Measurements from ENCODE around the gene YIF1B. TPM values are rescaled to one million over a fixed set of nuclear protein-coding genes. Genes with fewer than 3 reads are reported as not detected.

The YIF1B gene
- total RNA-seq, 1 experiment from 2014 or later, result 114 TPM

- peak; percentile 95 for DNase-seq (ENCODE audit: low spot score)
- in situ Hi-C loops (cut with HindIII; ENCODE audit: low sequenced_read_pairs), result no loop called here
Observed at GRCh38 chr19:38336638-38337359, 21.1 kb upstream of the YIF1B start.

GRCh38 chr19:38335949-38336637, 20.3 kb upstream of the YIF1B start:
- DNase-seq (ENCODE audit: low spot score), result peak; percentile 94
- in situ Hi-C loops (cut with HindIII; ENCODE audit: low sequenced_read_pairs), result no loop called here

- no peak for DNase-seq (ENCODE audit: low spot score)
- in situ Hi-C loops (cut with HindIII; ENCODE audit: low sequenced_read_pairs), result no loop called here
Observed at GRCh38 chr19:38333245-38333644, 17.5 kb upstream of the YIF1B start.

GRCh38 chr19:38331728-38332127, 16.0 kb upstream of the YIF1B start:
- in situ Hi-C loops (cut with HindIII; ENCODE audit: low sequenced_read_pairs), result no loop called here
- no peak for DNase-seq (ENCODE audit: low spot score)

- DNase-seq (ENCODE audit: low spot score), result no peak
- in situ Hi-C loops (cut with HindIII; ENCODE audit: low sequenced_read_pairs), result no loop called here
Observed at GRCh38 chr19:38329651-38330050, 13.9 kb upstream of the YIF1B start.

GRCh38 chr19:38326591-38326990, 10.8 kb upstream of the YIF1B start:
- in situ Hi-C loops (cut with HindIII; ENCODE audit: low sequenced_read_pairs), result no loop called here
- no peak for DNase-seq (ENCODE audit: low spot score)

- DNase-seq (ENCODE audit: low spot score), result no peak
- in situ Hi-C loops (cut with HindIII; ENCODE audit: low sequenced_read_pairs), result no loop called here
Observed at GRCh38 chr19:38324431-38324830, 8.7 kb upstream of the YIF1B start.

GRCh38 chr19:38323291-38323690, 7.5 kb upstream of the YIF1B start:
- DNase-seq (ENCODE audit: low spot score), result no peak
- in situ Hi-C loops (cut with HindIII; ENCODE audit: low sequenced_read_pairs), result no loop called here

- in situ Hi-C loops (cut with HindIII; ENCODE audit: low sequenced_read_pairs), result no loop called here
- no peak for DNase-seq (ENCODE audit: low spot score)
Observed at GRCh38 chr19:38321646-38322196, 6.0 kb upstream of the YIF1B start.

- no peak for DNase-seq (ENCODE audit: low spot score)
- in situ Hi-C loops (cut with HindIII; ENCODE audit: low sequenced_read_pairs), result no loop called here
Observed at GRCh38 chr19:38320969-38321339, 5.2 kb upstream of the YIF1B start.

GRCh38 chr19:38319421-38320258, 3.9 kb upstream of the YIF1B start, which contains the start of gene KCNK6:
Gene KCNK6 (plus strand): TSS chr19:38319845. CDS start chr19:38319951, 106 bp downstream.
- no peak for DNase-seq (ENCODE audit: low spot score)
- in situ Hi-C loops (cut with HindIII; ENCODE audit: low sequenced_read_pairs), result no loop called here

GRCh38 chr19:38318660-38319059, 2.9 kb upstream of the YIF1B start:
- in situ Hi-C loops (cut with HindIII; ENCODE audit: low sequenced_read_pairs), result no loop called here
- DNase-seq (ENCODE audit: low spot score), result no peak

GRCh38 chr19:38317104-38317612, 1.4 kb upstream of the YIF1B start:
- no peak for DNase-seq (ENCODE audit: low spot score)
- in situ Hi-C loops (cut with HindIII; ENCODE audit: low sequenced_read_pairs), result no loop called here

GRCh38 chr19:38316477-38317067, 825 bp upstream of the YIF1B start:
- in situ Hi-C loops (cut with HindIII; ENCODE audit: low sequenced_read_pairs), result no loop called here
- DNase-seq (ENCODE audit: low spot score), result no peak

GRCh38 chr19:38310986-38311385, 4.8 kb downstream of the YIF1B start:
- in situ Hi-C loops (cut with HindIII; ENCODE audit: low sequenced_read_pairs), result no loop called here
- no peak for DNase-seq (ENCODE audit: low spot score)

GRCh38 chr19:38310279-38310670, 5.5 kb downstream of the YIF1B start:
- DNase-seq (ENCODE audit: low spot score), result no peak
- in situ Hi-C loops (cut with HindIII; ENCODE audit: low sequenced_read_pairs), result no loop called here

- in situ Hi-C loops (cut with HindIII; ENCODE audit: low sequenced_read_pairs), result no loop called here
- DNase-seq (ENCODE audit: low spot score), result no peak
Observed at GRCh38 chr19:38309615-38310278, 6.0 kb downstream of the YIF1B start.

- in situ Hi-C loops (cut with HindIII; ENCODE audit: low sequenced_read_pairs), result no loop called here
- DNase-seq (ENCODE audit: low spot score), result no peak
Observed at GRCh38 chr19:38308926-38309614, 6.7 kb downstream of the YIF1B start.
